HL-60 (cell line): ENCODE data around the gene GRHL3.

Experiments
- DNase-seq, 2 experiments: peaks; one replicate each; pipeline ENCODE4 v3.0.0-alpha.2; 2010 to 2020; ENCODE audit warnings: low read depth in 1 of 2, low spot score in 1 of 2
- H3K27ac ChIP-seq: fragments of 250-450 bp; sonication (Bioruptor Pico); replicated peaks from 2 replicates; pipeline ENCODE4 v1.5.1; 2020; ENCODE audit warnings: mild to moderate bottlenecking, moderate library complexity
- H3K27me3 ChIP-seq: fragments of 250-450 bp; sonication (Bioruptor Pico); 2 replicates; pipeline ENCODE4 v1.5.1; 2021; ENCODE audit warnings: mild to moderate bottlenecking, moderate library complexity; ENCODE audit not compliant: insufficient read depth, poor library complexity, severe bottlenecking
- H3K4me3 ChIP-seq: replicated peaks from 2 replicates; pipeline ENCODE4 v1.5.1; 2011; ENCODE audit warnings: mild to moderate bottlenecking, control low read depth, low read length; ENCODE audit not compliant: insufficient read depth
- GABPA ChIP-seq: IDR thresholded peaks from 2 replicates; pipeline ENCODE4 v1.6.1; 2012; ENCODE audit warnings: low read depth
- POLR2AphosphoS5 ChIP-seq: IDR thresholded peaks from 2 replicates; pipeline ENCODE4 v1.6.1; 2012; ENCODE audit warnings: low read depth
- SPI1 ChIP-seq: IDR thresholded peaks from 2 replicates; pipeline ENCODE4 v1.6.1; 2012; ENCODE audit warnings: low read depth, mild to moderate bottlenecking, borderline replicate concordance
- TF ChIP-seq, protein P1 (sequence below): IDR thresholded peaks from one replicate; pipeline ENCODE4 v1.5.1; 2011; ENCODE audit warnings: low read length, control low read depth, inconsistent platforms; ENCODE audit not compliant: insufficient read depth
- TF ChIP-seq, protein P2 (sequence below): IDR thresholded peaks from 2 replicates; pipeline ENCODE4 v1.6.1; 2012; ENCODE audit warnings: low read depth; ENCODE audit not compliant: insufficient replicate concordance

The GRHL3 gene

DNA sequence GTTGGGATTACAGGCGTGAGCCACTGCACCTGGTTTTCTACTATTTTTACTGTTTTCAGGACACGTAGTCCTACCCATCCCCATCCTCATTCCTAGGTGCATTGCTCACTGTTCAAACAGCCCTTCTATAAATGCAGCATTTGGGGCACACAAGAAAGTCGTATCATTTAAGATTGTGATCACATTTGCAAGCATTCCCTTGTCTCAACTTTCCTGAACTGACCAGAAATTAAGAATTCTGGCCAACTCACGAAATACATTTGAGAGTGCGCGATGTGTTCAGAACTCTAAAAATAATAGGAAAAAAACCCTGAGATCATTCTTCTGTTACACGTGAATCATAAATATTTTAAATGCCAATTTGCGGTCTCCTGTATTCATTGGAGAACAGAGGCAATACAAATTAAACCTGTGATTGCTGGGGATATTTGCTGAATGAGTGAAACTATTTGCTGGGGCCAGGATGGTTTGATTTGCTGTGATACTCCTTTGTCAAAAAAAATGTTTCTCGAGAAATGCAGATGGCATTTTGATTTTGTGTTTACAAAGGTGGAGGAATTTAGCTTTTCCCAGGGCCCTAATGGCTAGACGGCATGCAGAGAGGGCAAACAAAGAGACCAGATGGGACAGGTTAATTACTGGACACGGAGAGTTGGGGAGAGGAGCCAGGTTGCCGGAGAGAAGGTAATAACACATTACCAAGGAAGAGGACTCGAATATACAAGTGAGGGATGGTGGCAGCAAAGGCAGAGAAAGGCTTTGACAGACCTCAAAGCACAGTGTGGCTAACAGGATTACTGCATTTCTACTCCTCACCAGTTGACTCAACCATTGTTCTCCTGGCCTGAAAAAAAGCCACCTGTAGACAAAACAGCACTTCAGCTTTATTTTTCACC is 56.0 kb downstream of the GRHL3 start:
- TF ChIP-seq GABPA: no peak
- TF ChIP-seq POLR2AphosphoS5: no peak
- no peak for TF ChIP-seq SPI1
- TF ChIP-seq, protein P1, sequence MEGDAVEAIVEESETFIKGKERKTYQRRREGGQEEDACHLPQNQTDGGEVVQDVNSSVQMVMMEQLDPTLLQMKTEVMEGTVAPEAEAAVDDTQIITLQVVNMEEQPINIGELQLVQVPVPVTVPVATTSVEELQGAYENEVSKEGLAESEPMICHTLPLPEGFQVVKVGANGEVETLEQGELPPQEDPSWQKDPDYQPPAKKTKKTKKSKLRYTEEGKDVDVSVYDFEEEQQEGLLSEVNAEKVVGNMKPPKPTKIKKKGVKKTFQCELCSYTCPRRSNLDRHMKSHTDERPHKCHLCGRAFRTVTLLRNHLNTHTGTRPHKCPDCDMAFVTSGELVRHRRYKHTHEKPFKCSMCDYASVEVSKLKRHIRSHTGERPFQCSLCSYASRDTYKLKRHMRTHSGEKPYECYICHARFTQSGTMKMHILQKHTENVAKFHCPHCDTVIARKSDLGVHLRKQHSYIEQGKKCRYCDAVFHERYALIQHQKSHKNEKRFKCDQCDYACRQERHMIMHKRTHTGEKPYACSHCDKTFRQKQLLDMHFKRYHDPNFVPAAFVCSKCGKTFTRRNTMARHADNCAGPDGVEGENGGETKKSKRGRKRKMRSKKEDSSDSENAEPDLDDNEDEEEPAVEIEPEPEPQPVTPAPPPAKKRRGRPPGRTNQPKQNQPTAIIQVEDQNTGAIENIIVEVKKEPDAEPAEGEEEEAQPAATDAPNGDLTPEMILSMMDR: no peak
- TF ChIP-seq, protein P2, sequence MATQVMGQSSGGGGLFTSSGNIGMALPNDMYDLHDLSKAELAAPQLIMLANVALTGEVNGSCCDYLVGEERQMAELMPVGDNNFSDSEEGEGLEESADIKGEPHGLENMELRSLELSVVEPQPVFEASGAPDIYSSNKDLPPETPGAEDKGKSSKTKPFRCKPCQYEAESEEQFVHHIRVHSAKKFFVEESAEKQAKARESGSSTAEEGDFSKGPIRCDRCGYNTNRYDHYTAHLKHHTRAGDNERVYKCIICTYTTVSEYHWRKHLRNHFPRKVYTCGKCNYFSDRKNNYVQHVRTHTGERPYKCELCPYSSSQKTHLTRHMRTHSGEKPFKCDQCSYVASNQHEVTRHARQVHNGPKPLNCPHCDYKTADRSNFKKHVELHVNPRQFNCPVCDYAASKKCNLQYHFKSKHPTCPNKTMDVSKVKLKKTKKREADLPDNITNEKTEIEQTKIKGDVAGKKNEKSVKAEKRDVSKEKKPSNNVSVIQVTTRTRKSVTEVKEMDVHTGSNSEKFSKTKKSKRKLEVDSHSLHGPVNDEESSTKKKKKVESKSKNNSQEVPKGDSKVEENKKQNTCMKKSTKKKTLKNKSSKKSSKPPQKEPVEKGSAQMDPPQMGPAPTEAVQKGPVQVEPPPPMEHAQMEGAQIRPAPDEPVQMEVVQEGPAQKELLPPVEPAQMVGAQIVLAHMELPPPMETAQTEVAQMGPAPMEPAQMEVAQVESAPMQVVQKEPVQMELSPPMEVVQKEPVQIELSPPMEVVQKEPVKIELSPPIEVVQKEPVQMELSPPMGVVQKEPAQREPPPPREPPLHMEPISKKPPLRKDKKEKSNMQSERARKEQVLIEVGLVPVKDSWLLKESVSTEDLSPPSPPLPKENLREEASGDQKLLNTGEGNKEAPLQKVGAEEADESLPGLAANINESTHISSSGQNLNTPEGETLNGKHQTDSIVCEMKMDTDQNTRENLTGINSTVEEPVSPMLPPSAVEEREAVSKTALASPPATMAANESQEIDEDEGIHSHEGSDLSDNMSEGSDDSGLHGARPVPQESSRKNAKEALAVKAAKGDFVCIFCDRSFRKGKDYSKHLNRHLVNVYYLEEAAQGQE: no peak
- Histone ChIP-seq H3K4me3 (no peak overlapping the region), H3K27ac (no peak overlapping the region), H3K27me3 (no peaks in the 10 kb centered on the region)
- no peak for DNase-seq

DNA sequence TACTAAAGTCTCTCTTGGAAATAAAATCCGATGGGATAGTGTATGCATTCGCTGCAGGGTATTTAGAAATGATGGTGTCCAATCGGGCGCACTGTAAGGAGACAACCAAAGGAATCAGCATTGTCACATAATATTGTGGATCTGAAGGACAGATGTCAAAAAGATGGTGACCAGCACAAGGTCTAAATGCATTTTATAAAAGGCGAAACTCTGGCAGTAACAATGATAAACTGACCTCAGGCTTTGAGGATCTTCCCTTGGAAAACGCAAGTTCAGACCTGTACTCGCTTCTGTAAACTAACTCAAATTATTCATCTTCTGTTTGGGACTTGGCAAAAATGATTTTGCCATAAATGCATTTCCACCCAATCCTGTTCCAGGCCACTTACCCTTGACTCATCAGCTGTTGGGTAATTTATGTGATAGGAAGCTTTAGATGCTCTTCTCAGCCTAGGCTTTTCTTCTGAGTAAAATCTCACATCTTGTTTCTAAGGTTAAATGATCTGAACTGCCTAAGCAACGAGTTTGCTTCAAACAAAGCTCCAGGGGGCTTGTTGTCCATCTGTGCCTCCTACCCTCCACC is 60.7 kb downstream of the GRHL3 start:
- TF ChIP-seq POLR2AphosphoS5: no peak
- H3K27ac ChIP-seq: no peak overlapping the region

DNA sequence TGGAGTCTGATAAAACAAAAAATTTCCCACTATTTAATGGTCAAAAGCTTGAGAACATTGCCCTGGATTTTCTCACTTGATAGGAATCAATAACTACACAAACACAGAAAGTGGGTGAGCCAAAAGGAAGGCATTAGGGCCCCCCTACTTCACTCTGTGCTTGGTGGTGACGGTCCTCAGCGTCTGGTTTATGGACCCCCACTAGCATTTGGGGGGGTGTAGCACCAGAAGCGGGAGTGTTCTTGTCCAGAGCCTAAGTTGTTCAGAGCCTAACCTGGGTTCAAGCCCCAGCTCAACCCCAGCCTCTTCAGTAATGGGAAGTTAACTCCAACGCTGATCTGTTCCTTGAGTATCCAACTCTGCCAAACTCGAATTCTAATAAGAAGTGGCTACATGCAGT is 61.4 kb downstream of the GRHL3 start:
- Histone ChIP-seq H3K4me3 (no peak overlapping the region), H3K27ac (no peak overlapping the region), H3K27me3 (no peaks in the 10 kb centered on the region)
- TF ChIP-seq, protein P2: no peak
- no peak for TF ChIP-seq POLR2AphosphoS5
- no peak for TF ChIP-seq GABPA
- TF ChIP-seq, protein P1: no peak
- no peak for TF ChIP-seq SPI1
- no peak for DNase-seq

More for the DNA sequence above, 60.7 kb downstream of the GRHL3 start:
- no peaks in the 10 kb centered on the region for H3K27me3 ChIP-seq
- no peak overlapping the region for H3K4me3 ChIP-seq
- DNase-seq: no peak

DNA sequence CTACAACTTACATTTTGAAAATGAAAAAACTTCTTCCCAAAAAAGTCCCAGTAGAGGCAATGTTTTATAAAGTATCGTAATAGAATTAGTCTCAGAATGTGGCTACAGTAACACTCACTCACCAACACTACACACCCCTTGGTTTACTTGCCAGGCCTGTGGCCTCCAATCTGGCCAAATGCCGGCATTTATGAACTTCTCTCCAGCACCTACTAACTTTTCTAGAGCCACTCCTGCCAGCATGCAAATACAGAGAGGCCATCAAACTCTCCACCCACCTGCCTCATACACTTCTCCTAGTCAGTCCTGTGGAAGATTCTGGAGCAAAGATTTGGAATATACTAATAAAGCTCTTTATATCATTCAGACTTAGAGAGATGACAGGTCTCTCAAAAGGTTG is 62.1 kb downstream of the GRHL3 start:
- DNase-seq: no peak
- H3K4me3 ChIP-seq: no peak overlapping the region
- TF ChIP-seq GABPA: no peak
- TF ChIP-seq, protein P2: no peak
- TF ChIP-seq SPI1: no peak
- TF ChIP-seq, protein P1: no peak
- no peak for TF ChIP-seq POLR2AphosphoS5
- no peaks in the 10 kb centered on the region for H3K27me3 ChIP-seq
- H3K27ac ChIP-seq: no peak overlapping the region
